ENCODE measurements around the gene CHMP1B. TPM values are rescaled to one million over a fixed set of nuclear protein-coding genes. Genes with fewer than 3 reads are reported as not detected.
A peak's percentile ranks its signal among the peaks of the same experiment; 100 is the strongest.

Gene CHMP1B
- total RNA-seq, 2 experiments from 2014 or later, result 20.4 to 20.9 TPM

GRCh38 chr18:11859903-11860407 is 8.7 kb downstream of the CHMP1B start:
- ATAC-seq, result peak; percentile 51

GRCh38 chr18:11860594-11861450 is 9.6 kb downstream of the CHMP1B start:
- H3K9me3 Mint-ChIP-seq (ENCODE audit: low read depth), result no peaks in the 10 kb centered on the region
- H3K27ac Mint-ChIP-seq, result no peak overlapping the region
- CTCF ChIA-PET, result interaction anchor here (0.7 kb wide), 1 partner anchor 77 kb away, joined by 3 read pairs; no protein-coding TSS in a partner anchor
- H3K4me1 Mint-ChIP-seq, result peaks cover 8% of the 10 kb centered on the region
- H3K4me3 Mint-ChIP-seq, result no peak overlapping the region
- POLR2A ChIA-PET, result no interaction called here
- ATAC-seq, result no peak
- no peaks in the 10 kb centered on the region for H3K36me3 Mint-ChIP-seq (ENCODE audit: low read depth)
- DNase-seq, result no peak
- H3K27me3 Mint-ChIP-seq, result peaks cover 2% of the 10 kb centered on the region
- intact Hi-C loops (cut with DNase I, micrococcal nuclease), result no loop called here

More at GRCh38 chr18:11859903-11860407, 8.7 kb downstream of the CHMP1B start:
- CTCF ChIA-PET, result interaction anchor here (0.9 kb wide), 1 partner anchor 78 kb away, joined by 5 read pairs; no protein-coding TSS in a partner anchor
- no peak for DNase-seq
- Mint-ChIP-seq H3K4me1 (peaks cover 10% of the 10 kb centered on the region), H3K9me3 (ENCODE audit: low read depth) (no peaks in the 10 kb centered on the region), H3K36me3 (ENCODE audit: low read depth) (no peaks in the 10 kb centered on the region), H3K27ac (no peak overlapping the region), H3K4me3 (no peak overlapping the region), H3K27me3 (peaks cover 2% of the 10 kb centered on the region)
- POLR2A ChIA-PET, result no interaction called here
- intact Hi-C loops (cut with DNase I, micrococcal nuclease), result no loop called here

- CTCF ChIA-PET, result no interaction called here
- no peak overlapping the region for H3K27ac Mint-ChIP-seq
- no peak overlapping the region for H3K4me3 Mint-ChIP-seq
- no peaks in the 10 kb centered on the region for H3K9me3 Mint-ChIP-seq (ENCODE audit: low read depth)
- POLR2A ChIA-PET, result no interaction called here
- DNase-seq (no peak), ATAC-seq (no peak)
- peaks cover 2% of the 10 kb centered on the region for H3K27me3 Mint-ChIP-seq
- H3K4me1 Mint-ChIP-seq, result peaks cover 8% of the 10 kb centered on the region
- intact Hi-C loops (cut with DNase I, micrococcal nuclease), result no loop called here
- H3K36me3 Mint-ChIP-seq (ENCODE audit: low read depth), result no peaks in the 10 kb centered on the region
These were observed 10.5 kb downstream of the CHMP1B start for GRCh38 chr18:11861583-11862288.

GRCh38 chr18:11862468-11863137 is 11.4 kb downstream of the CHMP1B start:
- intact Hi-C loops (cut with DNase I, micrococcal nuclease), result no loop called here
- Mint-ChIP-seq H3K27ac (no peak overlapping the region), H3K27me3 (peaks cover 2% of the 10 kb centered on the region), H3K4me1 (peaks cover 5% of the 10 kb centered on the region), H3K9me3 (ENCODE audit: low read depth) (no peaks in the 10 kb centered on the region), H3K36me3 (ENCODE audit: low read depth) (no peaks in the 10 kb centered on the region), H3K4me3 (no peak overlapping the region)
- POLR2A ChIA-PET, result no interaction called here
- no peak for DNase-seq
- CTCF ChIA-PET, result interaction anchor here (0.6 kb wide), 1 partner anchor 509 kb away, joined by 3 read pairs; no protein-coding TSS in a partner anchor
- ATAC-seq, result no peak

- peaks cover 5% of the 10 kb centered on the region for H3K4me1 Mint-ChIP-seq
- ATAC-seq (no peak), DNase-seq (no peak)
- H3K4me3 Mint-ChIP-seq, result no peak overlapping the region
- H3K9me3 Mint-ChIP-seq (ENCODE audit: low read depth), result no peaks in the 10 kb centered on the region
- H3K27ac Mint-ChIP-seq, result no peak overlapping the region
- CTCF ChIA-PET, result no interaction called here
- POLR2A ChIA-PET, result no interaction called here
- H3K36me3 Mint-ChIP-seq (ENCODE audit: low read depth), result no peaks in the 10 kb centered on the region
- intact Hi-C loops (cut with DNase I, micrococcal nuclease), result no loop called here
- peaks cover 7% of the 10 kb centered on the region for H3K27me3 Mint-ChIP-seq
These were observed 13.3 kb downstream of the CHMP1B start for GRCh38 chr18:11864471-11864870.

GRCh38 chr18:11865071-11865470 is 13.9 kb downstream of the CHMP1B start:
- Mint-ChIP-seq H3K4me3 (no peak overlapping the region), H3K36me3 (ENCODE audit: low read depth) (no peaks in the 10 kb centered on the region), H3K27ac (no peak overlapping the region), H3K27me3 (peaks cover 7% of the 10 kb centered on the region), H3K9me3 (ENCODE audit: low read depth) (no peaks in the 10 kb centered on the region), H3K4me1 (peaks cover 1% of the 10 kb centered on the region)
- ChIA-PET CTCF (no interaction called here), POLR2A (no interaction called here)
- intact Hi-C loops (cut with DNase I, micrococcal nuclease), result no loop called here
- DNase-seq, result no peak
- no peak for ATAC-seq

GRCh38 chr18:11866329-11866728 is 15.1 kb downstream of the CHMP1B start:
- H3K4me1 Mint-ChIP-seq, result peaks cover under 1% of the 10 kb centered on the region
- POLR2A ChIA-PET, result no interaction called here
- H3K4me3 Mint-ChIP-seq, result no peak overlapping the region
- no peaks in the 10 kb centered on the region for H3K9me3 Mint-ChIP-seq (ENCODE audit: low read depth)
- H3K27me3 Mint-ChIP-seq, result peaks cover 7% of the 10 kb centered on the region
- intact Hi-C loops (cut with DNase I, micrococcal nuclease), result no loop called here
- H3K36me3 Mint-ChIP-seq (ENCODE audit: low read depth), result no peaks in the 10 kb centered on the region
- CTCF ChIA-PET, result no interaction called here
- DNase-seq (no peak), ATAC-seq (no peak)
- H3K27ac Mint-ChIP-seq, result no peak overlapping the region

- no peak overlapping the region for H3K27ac Mint-ChIP-seq
- ChIA-PET POLR2A (no interaction called here), CTCF (no interaction called here)
- no peak for DNase-seq
- H3K36me3 Mint-ChIP-seq (ENCODE audit: low read depth), result no peaks in the 10 kb centered on the region
- H3K4me3 Mint-ChIP-seq, result no peak overlapping the region
- H3K4me1 Mint-ChIP-seq, result peaks cover 2% of the 10 kb centered on the region
- ATAC-seq, result no peak
- intact Hi-C loops (cut with DNase I, micrococcal nuclease), result no loop called here
- no peaks in the 10 kb centered on the region for H3K9me3 Mint-ChIP-seq (ENCODE audit: low read depth)
- H3K27me3 Mint-ChIP-seq, result peaks cover 9% of the 10 kb centered on the region
These were observed 15.6 kb downstream of the CHMP1B start for GRCh38 chr18:11866764-11867163.

GRCh38 chr18:11868230-11868629 is 17.0 kb downstream of the CHMP1B start:
- POLR2A ChIA-PET, result no interaction called here
- H3K4me1 Mint-ChIP-seq, result peaks cover 2% of the 10 kb centered on the region

GRCh38 chr18:11871501-11871900 is 20.3 kb downstream of the CHMP1B start:
- ATAC-seq (no peak), DNase-seq (no peak)
- Mint-ChIP-seq H3K36me3 (ENCODE audit: low read depth) (no peaks in the 10 kb centered on the region), H3K4me1 (peaks cover 2% of the 10 kb centered on the region), H3K27ac (no peak overlapping the region), H3K9me3 (ENCODE audit: low read depth) (no peaks in the 10 kb centered on the region), H3K27me3 (peaks cover 6% of the 10 kb centered on the region), H3K4me3 (no peak overlapping the region)
- ChIA-PET POLR2A (no interaction called here), CTCF (interaction anchor here (0.7 to 1.7 kb wide), 2 partner anchors 17 to 187 kb away, joined by 3 to 4 read pairs; no protein-coding TSS in a partner anchor)
- intact Hi-C loops (cut with DNase I, micrococcal nuclease), result loop anchor here (5.0 to 10.0 kb wide), 2 partner anchors 139 to 217 kb away; no protein-coding TSS in a partner anchor

More at GRCh38 chr18:11868230-11868629, 17.0 kb downstream of the CHMP1B start:
- CTCF ChIA-PET, result no interaction called here
- Mint-ChIP-seq H3K27ac (no peak overlapping the region), H3K9me3 (ENCODE audit: low read depth) (no peaks in the 10 kb centered on the region), H3K4me3 (no peak overlapping the region), H3K27me3 (peaks cover 9% of the 10 kb centered on the region), H3K36me3 (ENCODE audit: low read depth) (no peaks in the 10 kb centered on the region)
- ATAC-seq (no peak), DNase-seq (no peak)
- intact Hi-C loops (cut with DNase I, micrococcal nuclease), result no loop called here

GRCh38 chr18:11872479-11873136 is 21.4 kb downstream of the CHMP1B start:
- POLR2A ChIA-PET, result no interaction called here

More at GRCh38 chr18:11872479-11873136, 21.4 kb downstream of the CHMP1B start:
- Mint-ChIP-seq H3K27ac (no peak overlapping the region), H3K4me1 (peaks cover 2% of the 10 kb centered on the region), H3K9me3 (ENCODE audit: low read depth) (no peaks in the 10 kb centered on the region), H3K36me3 (ENCODE audit: low read depth) (no peaks in the 10 kb centered on the region), H3K4me3 (no peak overlapping the region), H3K27me3 (peaks cover 6% of the 10 kb centered on the region)
- ATAC-seq (peak; percentile 49), DNase-seq (peak; percentile 22)
- CTCF ChIA-PET, result interaction anchor here (1.7 kb wide), 1 partner anchor 188 kb away, joined by 4 read pairs; no protein-coding TSS in a partner anchor
- intact Hi-C loops (cut with DNase I, micrococcal nuclease), result loop anchor here (2.0 to 10.0 kb wide), 3 partner anchors 140 to 218 kb away; no protein-coding TSS in a partner anchor

Measured in activated CD4-positive, alpha-beta T cell treated with anti-CD3 and anti-CD28 coated beads for 36 hours (primary cell).